Mesendoderm (in vitro differentiated cells): ENCODE results near the gene GPX7.
A peak's percentile ranks its signal among the peaks of the same experiment; 100 is the strongest.

Experiments used
- DNase-seq: peaks from one replicate; pipeline ENCODE4 v3.0.0; 2013
- H2AK5ac ChIP-seq: 2 replicates; pipeline ENCODE4 v1.6.1; 2013; ENCODE audit warnings: low read length, inconsistent platforms
- H2BK120ac ChIP-seq: 2 replicates; pipeline ENCODE4 v1.6.1; 2013; ENCODE audit warnings: low read depth, mild to moderate bottlenecking, low read length, moderate library complexity, mixed read lengths
- H2BK15ac ChIP-seq: replicated peaks from 2 replicates; pipeline ENCODE4 v1.6.1; 2013; ENCODE audit warnings: low read depth, mild to moderate bottlenecking, moderate library complexity
- H2BK5ac ChIP-seq: 2 replicates; pipeline ENCODE4 v1.6.1; 2013; ENCODE audit warnings: low read length, inconsistent platforms
- H3K18ac ChIP-seq: 2 replicates; pipeline ENCODE4 v1.6.1; 2013; ENCODE audit warnings: mild to moderate bottlenecking, low read length, mixed read lengths
- H3K23ac ChIP-seq: one replicate; pipeline ENCODE4 v1.6.1; 2013; ENCODE audit warnings: low read length
- H3K27ac ChIP-seq: 2 replicates; pipeline ENCODE4 v1.5.1; 2013; ENCODE audit warnings: low read depth, mild to moderate bottlenecking, inconsistent platforms, low read length, moderate library complexity
- H3K27me3 ChIP-seq: 2 replicates; pipeline ENCODE4 v1.6.1; 2013; ENCODE audit warnings: low read length, control low read depth, mild to moderate bottlenecking, inconsistent platforms; ENCODE audit not compliant: insufficient read depth, poor library complexity
- H3K36me3 ChIP-seq: 2 replicates; pipeline ENCODE4 v1.6.1; 2013; ENCODE audit warnings: low read length, inconsistent platforms; ENCODE audit not compliant: control insufficient read depth, insufficient read depth
- H3K4ac ChIP-seq: one replicate; pipeline ENCODE4 v1.6.1; 2013; ENCODE audit warnings: low read depth, mild to moderate bottlenecking, low read length, moderate library complexity
- H3K4me1 ChIP-seq: 2 replicates; pipeline ENCODE4 v1.6.1; 2013; ENCODE audit warnings: low read depth, low read length, inconsistent platforms; ENCODE audit not compliant: control insufficient read depth
- H3K4me2 ChIP-seq: 2 replicates; pipeline ENCODE4 v1.6.1; 2013; ENCODE audit warnings: low read length
- H3K4me3 ChIP-seq: 2 replicates; pipeline ENCODE4 v1.5.1; 2013; ENCODE audit warnings: mild to moderate bottlenecking, low read length
- H3K56ac ChIP-seq: one replicate; pipeline ENCODE4 v1.6.1; 2013; ENCODE audit warnings: low read length
- H3K79me1 ChIP-seq: 2 replicates; pipeline ENCODE4 v1.6.1; 2013; ENCODE audit warnings: low read length, inconsistent platforms
- H3K79me2 ChIP-seq: 2 replicates; pipeline ENCODE4 v1.6.1; 2013; ENCODE audit warnings: mild to moderate bottlenecking, low read length; ENCODE audit not compliant: control insufficient read depth, insufficient read depth
- H3K9ac ChIP-seq: 2 replicates; pipeline ENCODE4 v1.6.1; 2013; ENCODE audit warnings: low read length, inconsistent platforms
- H4K5ac ChIP-seq: one replicate; pipeline ENCODE4 v1.6.1; 2013; ENCODE audit warnings: low read length
- H4K8ac ChIP-seq: one replicate; pipeline ENCODE4 v1.6.1; 2013; ENCODE audit warnings: low read depth, mild to moderate bottlenecking, control low read depth, low read length, moderate library complexity
- WGBS: extraction: QIAGEN DNeasy Blood & Tissue Kit; methylation state at CpG from one replicate; pipeline ENCODE4 v1.1.7; 2013; ENCODE audit warnings: low lambda C conversion rate, missing lambda C conversion rate; ENCODE audit not compliant: insufficient coverage; ENCODE audit errors: extremely low coverage; 5-methylcytosine and 5-hydroxymethylcytosine counted together

The GPX7 gene

DNA sequence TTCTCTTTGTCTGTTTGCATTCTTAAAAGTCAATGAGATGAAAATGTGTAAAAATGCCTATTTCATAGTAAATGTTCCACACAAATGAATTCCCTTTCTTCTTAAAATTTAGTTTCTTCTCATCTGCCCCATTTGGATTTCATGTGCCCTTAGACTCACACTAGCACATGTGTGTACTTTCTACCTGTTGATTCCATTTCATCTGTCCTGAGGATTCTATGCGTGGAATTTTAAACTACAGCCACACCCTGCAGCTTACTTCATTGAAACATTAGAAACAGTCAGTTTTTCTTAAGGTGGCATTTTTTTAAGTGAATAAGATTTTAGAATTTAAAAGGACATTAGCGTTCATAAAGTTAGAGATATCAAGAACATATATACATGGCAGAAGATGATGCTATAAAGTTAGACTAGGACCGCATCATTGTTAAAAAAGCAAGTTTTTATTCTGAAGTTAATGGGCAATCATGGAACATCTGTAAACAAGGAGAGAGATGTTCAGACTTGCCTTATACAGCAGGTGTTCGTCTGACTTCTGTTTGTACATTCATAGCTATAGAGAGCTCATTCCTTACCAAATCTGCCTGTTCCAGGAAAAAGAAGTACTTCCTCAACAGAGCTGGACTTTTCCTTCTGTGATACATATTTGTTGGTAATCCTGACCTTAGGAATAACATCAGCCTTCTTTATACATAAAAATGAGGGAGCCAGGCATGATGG, 45.4 kb upstream of the GPX7 start:
- Histone ChIP-seq H4K5ac (no peak overlapping the region), H3K4ac (no peak overlapping the region), H3K79me2 (peaks cover 7% of the 10 kb centered on the region), H3K36me3 (no peaks in the 10 kb centered on the region), H3K27me3 (no peaks in the 10 kb centered on the region), H2AK5ac (no peak overlapping the region), H2BK120ac (no peak overlapping the region), H3K23ac (no peak overlapping the region), H3K18ac (no peak overlapping the region), H3K4me1 (peaks cover 8% of the 10 kb centered on the region), H2BK15ac (no peak overlapping the region), H3K4me2 (no peak overlapping the region), H3K9ac (no peak overlapping the region), H3K79me1 (no peaks in the 10 kb centered on the region), H3K4me3 (no peak overlapping the region), H3K27ac (no peak overlapping the region), H3K56ac (no peak overlapping the region), H4K8ac (no peak overlapping the region), H2BK5ac (no peak overlapping the region)
- 100% methylated on average over 1 of the region's 4 CpGs for WGBS
- no peak for DNase-seq

DNA sequence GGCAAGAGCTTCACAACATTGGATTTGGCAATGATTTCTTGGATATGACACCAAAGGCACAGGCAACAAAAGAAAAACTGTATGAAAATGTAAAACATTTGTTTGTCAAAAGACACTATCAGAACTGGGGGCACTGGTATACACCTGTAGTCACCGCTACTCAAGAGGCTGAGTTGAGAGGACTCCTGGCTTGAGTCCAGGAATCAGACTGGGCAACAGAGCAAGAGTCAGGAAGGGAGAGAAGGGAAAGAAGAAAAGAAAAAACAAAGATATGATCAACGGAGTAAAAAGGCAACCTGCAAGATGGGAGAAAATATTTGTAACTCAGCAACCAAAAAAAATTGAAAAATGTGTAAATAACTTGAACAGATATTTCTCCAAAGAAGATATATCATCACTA, 43.2 kb upstream of the GPX7 start:
- H3K4me3 ChIP-seq, result no peak overlapping the region
- peak overlapping the region; percentile 56 for H4K8ac ChIP-seq
- H3K56ac ChIP-seq, result no peak overlapping the region
- H3K79me1 ChIP-seq, result no peaks in the 10 kb centered on the region
- H3K4me2 ChIP-seq, result no peak overlapping the region
- H3K18ac ChIP-seq, result no peak overlapping the region
- H3K27me3 ChIP-seq, result no peaks in the 10 kb centered on the region
- no peak overlapping the region for H3K27ac ChIP-seq
- H3K9ac ChIP-seq, result no peak overlapping the region
- H3K4me1 ChIP-seq, result peaks cover 8% of the 10 kb centered on the region
- H3K36me3 ChIP-seq, result no peaks in the 10 kb centered on the region
- no peak overlapping the region for H4K5ac ChIP-seq
- no peak overlapping the region for H3K23ac ChIP-seq
- no peak overlapping the region for H2BK5ac ChIP-seq
- no peak overlapping the region for H2BK120ac ChIP-seq
- WGBS, result no CpG with 5 or more reads among the region's 2 CpGs
- DNase-seq, result no peak
- no peak overlapping the region for H2AK5ac ChIP-seq
- no peak overlapping the region for H2BK15ac ChIP-seq
- H3K79me2 ChIP-seq, result no peaks in the 10 kb centered on the region
- H3K4ac ChIP-seq, result no peak overlapping the region

DNA sequence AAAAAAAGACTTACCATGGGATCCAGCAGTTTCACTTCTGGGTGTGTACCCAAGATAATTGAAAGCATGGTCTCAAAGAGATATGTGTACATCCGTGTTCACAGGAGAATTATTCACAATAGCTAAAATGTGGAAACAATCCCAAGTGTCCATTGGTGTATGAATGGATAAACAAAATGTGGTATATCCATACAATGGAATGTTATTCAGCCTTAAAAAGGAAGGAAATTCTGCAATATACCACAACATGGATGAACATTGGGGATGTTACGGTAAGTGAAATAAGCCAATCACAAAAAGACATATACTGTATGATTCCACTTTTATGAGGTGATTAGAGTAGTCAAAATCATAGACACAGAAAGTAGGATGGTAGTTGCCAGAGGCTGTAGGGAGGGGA, 42.3 kb upstream of the GPX7 start:
- no CpG with 5 or more reads among the region's 2 CpGs for WGBS

DNA sequence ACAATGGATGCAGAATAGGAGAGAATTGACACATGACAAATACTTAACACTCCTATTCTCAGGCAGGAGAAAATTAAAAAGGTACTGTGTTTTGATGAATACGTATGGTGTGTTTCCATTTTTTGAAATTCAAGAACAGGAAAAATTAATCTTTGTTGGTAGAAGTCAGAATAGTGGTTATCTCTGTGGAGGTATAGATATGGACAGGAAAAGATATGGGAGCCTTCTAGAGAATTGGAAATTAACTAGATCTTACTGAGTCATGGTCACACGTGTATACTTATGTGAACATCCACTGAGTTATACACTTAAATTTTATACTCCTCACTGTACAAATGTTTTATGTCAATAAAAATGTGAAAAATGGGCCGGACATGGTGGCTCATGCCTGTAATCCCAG, 39.4 kb upstream of the GPX7 start:
- Histone ChIP-seq H3K79me2 (no peaks in the 10 kb centered on the region), H2BK5ac (no peak overlapping the region), H4K8ac (no peak overlapping the region), H4K5ac (no peak overlapping the region), H3K36me3 (no peaks in the 10 kb centered on the region), H3K4me3 (no peak overlapping the region), H3K9ac (no peak overlapping the region), H3K4ac (no peak overlapping the region), H3K27ac (no peak overlapping the region), H2BK15ac (no peak overlapping the region), H2BK120ac (no peak overlapping the region), H3K23ac (no peak overlapping the region), H2AK5ac (no peak overlapping the region), H3K4me2 (no peak overlapping the region), H3K56ac (no peak overlapping the region), H3K4me1 (no peaks in the 10 kb centered on the region), H3K79me1 (no peaks in the 10 kb centered on the region), H3K18ac (no peak overlapping the region), H3K27me3 (no peaks in the 10 kb centered on the region)
- WGBS, result no CpG with 5 or more reads among the region's 3 CpGs
- DNase-seq, result no peak

More for the DNA sequence above, 42.3 kb upstream of the GPX7 start:
- H4K8ac ChIP-seq, result no peak overlapping the region
- peaks cover under 1% of the 10 kb centered on the region for H3K4me1 ChIP-seq
- no peak overlapping the region for H2AK5ac ChIP-seq
- H3K56ac ChIP-seq, result no peak overlapping the region
- no peaks in the 10 kb centered on the region for H3K79me1 ChIP-seq
- no peaks in the 10 kb centered on the region for H3K27me3 ChIP-seq
- H3K36me3 ChIP-seq, result no peaks in the 10 kb centered on the region
- H3K4ac ChIP-seq, result no peak overlapping the region
- no peak overlapping the region for H3K4me2 ChIP-seq
- no peak overlapping the region for H2BK5ac ChIP-seq
- H3K79me2 ChIP-seq, result no peaks in the 10 kb centered on the region
- no peak overlapping the region for H3K23ac ChIP-seq
- no peak overlapping the region for H3K4me3 ChIP-seq
- no peak overlapping the region for H3K18ac ChIP-seq
- no peak overlapping the region for H3K9ac ChIP-seq
- H2BK15ac ChIP-seq, result no peak overlapping the region
- no peak overlapping the region for H2BK120ac ChIP-seq
- DNase-seq, result no peak
- H4K5ac ChIP-seq, result no peak overlapping the region
- no peak overlapping the region for H3K27ac ChIP-seq

DNA sequence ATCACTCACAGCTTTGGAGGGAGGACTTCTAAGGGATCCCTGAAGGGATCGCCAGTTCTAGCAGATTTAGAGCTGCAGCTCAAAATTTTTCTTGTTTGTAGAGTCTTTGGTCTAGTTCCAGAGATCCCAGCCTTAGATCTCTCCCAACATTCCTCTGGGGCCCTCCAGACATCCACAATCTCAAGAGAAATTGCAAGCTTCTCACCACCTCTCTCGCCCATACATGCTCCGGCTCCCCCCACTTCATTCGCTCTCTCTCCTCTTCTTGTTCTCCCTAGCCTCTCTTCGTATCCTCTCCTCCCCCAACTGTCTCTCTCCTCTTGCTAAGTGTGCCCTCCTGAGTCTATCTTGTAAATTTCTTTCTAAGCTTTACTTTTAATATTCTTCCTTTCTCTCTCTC, 34.2 kb upstream of the GPX7 start:
- no CpG with 5 or more reads among the region's 5 CpGs for WGBS
- no peak overlapping the region for H3K9ac ChIP-seq
- no peaks in the 10 kb centered on the region for H3K27me3 ChIP-seq
- H3K36me3 ChIP-seq, result no peaks in the 10 kb centered on the region
- H3K79me2 ChIP-seq, result no peaks in the 10 kb centered on the region
- no peak overlapping the region for H4K5ac ChIP-seq
- no peaks in the 10 kb centered on the region for H3K79me1 ChIP-seq
- no peak overlapping the region for H3K4me3 ChIP-seq
- no peak overlapping the region for H2BK5ac ChIP-seq
- no peak overlapping the region for H3K4me2 ChIP-seq
- no peak overlapping the region for H2BK15ac ChIP-seq
- no peak overlapping the region for H4K8ac ChIP-seq
- H3K23ac ChIP-seq, result no peak overlapping the region
- H3K4me1 ChIP-seq, result no peaks in the 10 kb centered on the region
- peak; percentile 10 for DNase-seq
- H2BK120ac ChIP-seq, result no peak overlapping the region
- H3K4ac ChIP-seq, result no peak overlapping the region
- no peak overlapping the region for H3K18ac ChIP-seq
- no peak overlapping the region for H2AK5ac ChIP-seq
- peak overlapping the region; percentile 31 for H3K56ac ChIP-seq
- no peak overlapping the region for H3K27ac ChIP-seq
